GM19239 (cell line): ENCODE measurements around the gene GOLGA6L25.
"Not testable (repeated sequence)": the region's sequence is repeated elsewhere in the genome, so short reads cannot be mapped to it uniquely, and the experiment has no call there.

Source experiments
- DNase-seq: peaks from one replicate; pipeline ENCODE4 v3.0.0; 2011; ENCODE audit warnings: low spot score; ENCODE audit not compliant: insufficient read length
- FAIRE-seq: peaks from 2 replicates; lab custom pipeline; 2011; peaks lifted over from hg19 to GRCh38; lab: Jason Lieb, UNC

Gene GOLGA6L25

GRCh38 chr15:28553268-28553667, at the start of gene GOLGA6L25:
GOLGA6L25 (plus strand) TSS chr15:28553568; CDS start chr15:28553629, 61 bp downstream.
- DNase-seq, FAIRE-seq: not testable (repeated sequence)

GRCh38 chr15:28508217-28508889, 45.0 kb upstream of the GOLGA6L25 start:
- DNase-seq, FAIRE-seq: not testable (repeated sequence)

- not testable (repeated sequence) for FAIRE-seq
Observed at GRCh38 chr15:28514128-28514527, 39.2 kb upstream of the GOLGA6L25 start.

GRCh38 chr15:28515208-28515607, 38.2 kb upstream of the GOLGA6L25 start:
- DNase-seq, FAIRE-seq: not testable (repeated sequence)

More at GRCh38 chr15:28514128-28514527, 39.2 kb upstream of the GOLGA6L25 start:
- DNase-seq: not testable (repeated sequence)

GRCh38 chr15:28532954-28533353, 20.4 kb upstream of the GOLGA6L25 start, which contains the start of gene GOLGA8G:
GOLGA8G (minus strand) TSS chr15:28532971; CDS start chr15:28532909, 62 bp downstream.
- FAIRE-seq, DNase-seq: not testable (repeated sequence)

- DNase-seq, FAIRE-seq: not testable (repeated sequence)
Observed at GRCh38 chr15:28573351-28573750, 20.0 kb downstream of the GOLGA6L25 start.

GRCh38 chr15:28588977-28589606, 35.7 kb downstream of the GOLGA6L25 start:
- FAIRE-seq, DNase-seq: not testable (repeated sequence)

GRCh38 chr15:28589769-28590168, 36.4 kb downstream of the GOLGA6L25 start:
- not testable (repeated sequence) for DNase-seq, FAIRE-seq

- not testable (repeated sequence) for FAIRE-seq, DNase-seq
Observed at GRCh38 chr15:28592395-28592794, 39.0 kb downstream of the GOLGA6L25 start.

- not testable (repeated sequence) for FAIRE-seq, DNase-seq
Observed at GRCh38 chr15:28593424-28594129, 40.2 kb downstream of the GOLGA6L25 start.

- FAIRE-seq, DNase-seq: not testable (repeated sequence)
Observed at GRCh38 chr15:28597471-28597870, 44.1 kb downstream of the GOLGA6L25 start.

- FAIRE-seq, DNase-seq: not testable (repeated sequence)
Observed at GRCh38 chr15:28598209-28598608, 44.8 kb downstream of the GOLGA6L25 start.

GRCh38 chr15:28602152-28602551, 48.8 kb downstream of the GOLGA6L25 start:
- DNase-seq, FAIRE-seq: not testable (repeated sequence)
